Heart right ventricle (tissue), 16 donors: ENCODE measurements around the gene CATSPERD. TPM values are rescaled to one million over a fixed set of nuclear protein-coding genes. Genes with fewer than 3 reads are reported as not detected.
"Not testable (repeated sequence)": the region's sequence is repeated elsewhere in the genome, so short reads cannot be mapped to it uniquely, and the experiment has no call there.

Source experiments
- ATAC-seq, 8 donors: fragments of 200-7000 bp; cut with Tn5 transposase; one replicate each; pipeline ENCODE4 v1.9.1; 2020; ENCODE audit warnings: mild to moderate bottlenecking in 8 of 8, moderate library complexity in 8 of 8, moderate number of reproducible peaks in 1 of 8
- DNase-seq, 2 donors: peaks; one replicate each; pipeline ENCODE4 v3.0.0-alpha.2; 2020
- H3K27ac ChIP-seq, 10 donors: fragments of 200-600 bp; sonication (generic) in 2 of 10; one replicate each; pipeline versions ENCODE4 v1.5.0 to v1.8.0; 2020 to 2022; ENCODE audit warnings: mild to moderate bottlenecking in 3 of 10
- H3K27me3 ChIP-seq, 7 donors: fragments of 200-600 bp; one replicate each; pipeline ENCODE4 v1.8.0; 2021 to 2022; ENCODE audit warnings: mild to moderate bottlenecking in 2 of 7
- H3K36me3 ChIP-seq, 9 donors: fragments of 200-600 bp; sonication (generic) in 1 of 9; one replicate each; pipeline versions ENCODE4 v1.5.0 to v1.8.0; 2020 to 2022; ENCODE audit warnings: mild to moderate bottlenecking in 2 of 9
- H3K4me1 ChIP-seq, 9 donors: fragments of 200-600 bp; sonication (generic) in 1 of 9; one replicate each; pipeline versions ENCODE4 v1.5.0 to v1.8.0; 2020 to 2022; ENCODE audit warnings: mild to moderate bottlenecking in 4 of 9
- H3K4me3 ChIP-seq, 10 donors: fragments of 200-600 bp; sonication (generic) in 2 of 10; one replicate each; pipeline versions ENCODE4 v1.5.0 to v1.8.0; 2020 to 2022; ENCODE audit warnings: mild to moderate bottlenecking in 7 of 10, moderate library complexity in 2 of 10
- H3K9me3 ChIP-seq, 11 donors: fragments of 200-600 bp in 10 of 11; sonication (generic) in 2 of 11; one replicate each; pipeline versions ENCODE4 v1.5.0 to v1.8.0; 2013 to 2022; ENCODE audit warnings: mild to moderate bottlenecking in 2 of 11, control low read depth in 1 of 11, moderate library complexity in 1 of 11
- CTCF ChIP-seq, 9 donors: fragments of 200-600 bp; sonication (generic) in 2 of 9; IDR thresholded peaks; one replicate each; pipeline versions ENCODE4 v1.5.0 to v1.8.0; 2021 to 2022; ENCODE audit warnings: antibody characterized with exemption in 9 of 9, mild to moderate bottlenecking in 5 of 9, moderate library complexity in 1 of 9
- WGBS, 2 donors: extraction: QIAGEN DNeasy Blood & Tissue Kit; methylation state at CpG; one replicate each; pipeline ENCODE4 v1.1.7; 2013; ENCODE audit warnings: inconsistent platforms in 1 of 2; 5-methylcytosine and 5-hydroxymethylcytosine counted together
- intact Hi-C, 10 donors: fragments of 100-400 bp; cut with DNase I; formaldehyde crosslinking; loops; one replicate each; pipeline versions ENCODE4 v1.11.1 to v1.14.2; 2022
- polyA plus RNA-seq, 2 donors: library from polyadenylated mRNA; stranded (reverse); fragments of 200-250 nt; gene quantifications; one replicate each; pipeline ENCODE4 v1.2.3, GENCODE V29; 2013
- total RNA-seq, 10 donors: library from RNA; stranded (reverse); fragmentation: NEBNext Ultra II Directional in 3 of 10; extraction: Animal tissue kit (Norgen Biotek cat#: 25700) in 3 of 10; gene quantifications; one replicate each; pipeline versions ENCODE4 v1.2.1 to v1.2.4, GENCODE V29; 2021 to 2023
- donor health status: Arrhythmogenic right ventricular cardiomyopathy.
- donor health status: ischemic (EF 13 %, LVEDD 7.1; RV severe dilation, severe dysfunction).
- donor health status: healthy with polysubstance abuse.
- donor health status: DM: no; HTN: yes; CAD: no.
- donor health status: DM: no; HTN: no; CAD: no.
- donor health status: ischemic (EF 25% LVEDD 6.9; RV normal size, moderate dysfunction).
- donor health status: ischemic (EF 25% LVEDD 5.7; RV mildly dilated, moderate dysfunction).
- donor health status: healthy.
- donor health status: DM: yes; HTN: yes; CAD: no.
- donor health status: Ischemic cardiomyopathy.
- donor health status: ischemic (EF 35%, LVEDD 5.7; RV mildly dilated, moderate dysfunction).
- donor health status: nonischemic (EF 11% LVEDD 7.7; RV severe dilation, severe dysfunction).
- donor health status: DM: yes; HTN: yes; CAD: no.
- donor health status: PGD.
- donor health status: ischemic (EF 29% LVEDD 5.4; RV normal size, mild dysfunction).
- donor health status: nonischemic (EF 23%, LVEDD 6.1; RV moderate dilation, normal function).

The CATSPERD gene
- total and polyA plus RNA-seq, 12 donors, result not detected

- Histone ChIP-seq H3K4me3 (peak overlapping the region; percentile 30 to 81 (median 63)), H3K4me1 (peaks cover 1 to 30% (median 23%) of the 10 kb centered on the region in 9 donors), H3K9me3 (no peaks in the 10 kb centered on the region), H3K27ac (peak overlapping the region in 9 of 10 donors; percentile 64 to 85 (median 75)), H3K36me3 (peaks cover 0 to 7% (median 2%) of the 10 kb centered on the region in 9 donors), H3K27me3 (no peaks in the 10 kb centered on the region)
- DNase-seq (peak; percentile 97 to 100), ATAC-seq (peak; percentile 76 to 85 (median 80))
- 2% methylated on average over 59 of the region's 59 CpGs for WGBS, 2 donors
- intact Hi-C loops, result no loop called here
- peak; percentile 72 to 90 (median 86) for TF ChIP-seq CTCF (IDR thresholded peaks at IDR 0.05)
Measured at GRCh38 chr19:5686647-5687359, 33.6 kb upstream of the CATSPERD start.

- Histone ChIP-seq H3K4me3 (peak overlapping the region; percentile 30 to 81 (median 63)), H3K27ac (peak overlapping the region in 7 of 10 donors; percentile 64 to 85 (median 80)), H3K4me1 (peaks cover 7 to 38% (median 29%) of the 10 kb centered on the region in 9 donors), H3K36me3 (peaks cover 0 to 14% (median 9%) of the 10 kb centered on the region in 9 donors), H3K27me3 (no peaks in the 10 kb centered on the region), H3K9me3 (no peaks in the 10 kb centered on the region)
- intact Hi-C loops, result no loop called here
- TF ChIP-seq CTCF (IDR thresholded peaks at IDR 0.05), result peak in 2 of 9 donors; percentile 6 to 14
- no peak for ATAC-seq
- WGBS, 2 donors, result 43 to 51% methylated on average over 69 to 76 of the region's 76 CpGs
- DNase-seq, result peak in 1 of 2 donors; percentile 19
Measured at GRCh38 chr19:5687360-5688198, 32.9 kb upstream of the CATSPERD start.

- Histone ChIP-seq H3K36me3 (peaks cover 0 to 22% (median 16%) of the 10 kb centered on the region in 9 donors), H3K4me1 (peaks cover 7 to 45% (median 34%) of the 10 kb centered on the region in 9 donors)
- intact Hi-C loops, H3K27me3 ChIP-seq, H3K27ac ChIP-seq, DNase-seq, ATAC-seq, H3K9me3 ChIP-seq, H3K4me3 ChIP-seq: not testable (repeated sequence)
- WGBS, 2 donors, result 94 to 97% methylated on average over 13 of the region's 13 CpGs
Measured at GRCh38 chr19:5688262-5688881, 32.1 kb upstream of the CATSPERD start.

GRCh38 chr19:5690125-5690954 is 30.1 kb upstream of the CATSPERD start, which contains the start of gene RPL36:
Gene RPL36, plus strand, starts transcription at chr19:5690295. Its CDS starts 213 bp downstream, at chr19:5690508.
- 1% methylated on average over 73 of the region's 73 CpGs for WGBS, 2 donors
- ATAC-seq (peak; percentile 66 to 89 (median 82)), DNase-seq (peak; percentile 97 to 99)
- intact Hi-C loops, result loop anchor here in 3 of 10 donors (2.0 kb wide), 2 partner anchors 24 to 30 kb away; partner anchors contain the start of genes CATSPERD (in 2 of the 3) and LONP1 (in 2 of the 3)
- TF ChIP-seq CTCF (IDR thresholded peaks at IDR 0.05), result peak; percentile 93 to 99 (median 98)
- peaks cover 7 to 47% (median 35%) of the 10 kb centered on the region in 9 donors for H3K4me1 ChIP-seq
- peaks cover 6 to 42% (median 35%) of the 10 kb centered on the region in 9 donors for H3K36me3 ChIP-seq
- H3K9me3 ChIP-seq, result no peaks in the 10 kb centered on the region
- H3K4me3 ChIP-seq, result peak within 1 kb of the TSS; percentile 64 to 98 (median 80)
- peak within 1 kb of the TSS; percentile 60 to 97 (median 88) for H3K27ac ChIP-seq
- H3K27me3 ChIP-seq, result no peaks in the 10 kb centered on the region
